Neural cell (in vitro differentiated cells): Measurements from ENCODE around the gene PLXNC1. TPM values are rescaled to one million over a fixed set of nuclear protein-coding genes. Genes with fewer than 3 reads are reported as not detected.

Source experiments
- H2AFZ ChIP-seq: fragments of 200-600, 300-800 bp; sonication (generic), shearing (Covaris generic); 2 replicates; pipeline ENCODE4 v1.6.0; 2014; ENCODE audit warnings: low read depth, mild to moderate bottlenecking, antibody characterized with exemption, low read length, moderate library complexity
- H3F3A ChIP-seq: fragments of 200-600 bp; shearing (Covaris generic); 2 replicates; pipeline ENCODE4 v1.6.1; 2016; ENCODE audit warnings: mild to moderate bottlenecking, moderate library complexity, mixed read lengths, antibody characterized with exemption, low read length; ENCODE audit not compliant: insufficient read depth, poor library complexity, severe bottlenecking
- H3K27ac ChIP-seq: fragments of 200-600, 300-800 bp; sonication (generic), shearing (Covaris generic); 2 replicates; pipeline ENCODE4 v1.5.1; 2014; ENCODE audit warnings: mild to moderate bottlenecking, low read length, moderate library complexity
- H3K27me3 ChIP-seq: fragments of 300-800, 200-600 bp; sonication (generic), shearing (Covaris generic); 2 replicates; pipeline ENCODE4 v1.6.0; 2014; ENCODE audit warnings: mild to moderate bottlenecking, low read depth, low read length, moderate library complexity; ENCODE audit not compliant: insufficient read depth
- H3K36me3 ChIP-seq: fragments of 300-800, 200-600 bp; sonication (generic), shearing (Covaris generic); 2 replicates; pipeline ENCODE4 v1.5.1; 2014; ENCODE audit warnings: mild to moderate bottlenecking, antibody characterized with exemption, low read length, moderate library complexity; ENCODE audit not compliant: insufficient read depth
- H3K4me2 ChIP-seq: fragments of 300-800, 200-600 bp; sonication (generic), shearing (Covaris generic); 2 replicates; pipeline ENCODE4 v1.6.0; 2014; ENCODE audit warnings: mild to moderate bottlenecking, low read length
- H3K4me3 ChIP-seq: fragments of 300-800, 200-600 bp; sonication (generic), shearing (Covaris generic); 2 replicates; pipeline ENCODE4 v1.5.1; 2014; ENCODE audit warnings: mild to moderate bottlenecking, low read length, moderate library complexity
- H3K79me2 ChIP-seq: fragments of 200-600 bp; shearing (Covaris generic); replicated peaks from 2 replicates; pipeline ENCODE4 v1.6.0; 2014; ENCODE audit warnings: mild to moderate bottlenecking, low read length, moderate library complexity; ENCODE audit not compliant: insufficient read depth
- H3K9ac ChIP-seq: fragments of 300-800, 200-600 bp; sonication (generic), shearing (Covaris generic); 2 replicates; pipeline ENCODE4 v1.6.1; 2016; ENCODE audit warnings: mild to moderate bottlenecking, low read length, mixed read lengths
- H3K9me2 ChIP-seq: fragments of 200-600 bp; shearing (Covaris generic); 2 replicates; pipeline ENCODE4 v1.6.1; 2016; ENCODE audit warnings: mild to moderate bottlenecking, low read length, mixed read lengths; ENCODE audit not compliant: insufficient read depth
- H3K9me3 ChIP-seq: fragments of 200-600, 300-800 bp; sonication (generic), shearing (Covaris generic); 2 replicates; pipeline ENCODE4 v1.6.1; 2016; ENCODE audit warnings: mild to moderate bottlenecking, mixed run types, low read length, moderate library complexity, mixed read lengths
- H4K20me1 ChIP-seq: fragments of 200-600 bp; shearing (Covaris generic); 2 replicates; pipeline ENCODE4 v1.6.1; 2016; ENCODE audit warnings: mild to moderate bottlenecking, mixed run types; ENCODE audit not compliant: insufficient read depth
- EP300 ChIP-seq: fragments of 450-650 bp; conservative IDR thresholded peaks from 2 replicates; pipeline ENCODE4 v1.6.1; 2014; ENCODE audit warnings: antibody characterized with exemption, mild to moderate bottlenecking, moderate library complexity; ENCODE audit not compliant: poor library complexity, severe bottlenecking
- EZH2 ChIP-seq: fragments of 200-600, 300-800 bp; shearing (Covaris generic), sonication (generic); IDR thresholded peaks from 2 replicates; pipeline ENCODE4 v1.6.1; 2014; ENCODE audit warnings: antibody characterized with exemption, low read length, borderline replicate concordance, mild to moderate bottlenecking; ENCODE audit not compliant: insufficient read depth, poor library complexity, severe bottlenecking
- MXI1 ChIP-seq: fragments of 450-650 bp; conservative IDR thresholded peaks from 2 replicates; pipeline ENCODE4 v1.6.1; 2014; ENCODE audit warnings: antibody characterized with exemption, mild to moderate bottlenecking; ENCODE audit not compliant: poor library complexity, severe bottlenecking
- POLR2AphosphoS5 ChIP-seq: IDR thresholded peaks from 2 replicates; pipeline ENCODE4 v1.6.1; 2012
- RAD21 ChIP-seq: fragments of 450-650 bp; conservative IDR thresholded peaks from 2 replicates; pipeline ENCODE4 v1.6.1; 2014; ENCODE audit warnings: antibody characterized with exemption, mild to moderate bottlenecking, moderate library complexity
- SMC3 ChIP-seq: fragments of 450-650 bp; conservative IDR thresholded peaks from 2 replicates; pipeline ENCODE4 v1.6.1; 2014; ENCODE audit warnings: antibody characterized with exemption, mild to moderate bottlenecking, moderate library complexity; ENCODE audit not compliant: poor library complexity
- TAF1 ChIP-seq: IDR thresholded peaks from 2 replicates; pipeline ENCODE4 v1.6.1; 2012; ENCODE audit warnings: low read depth
- polyA plus RNA-seq: library from polyadenylated mRNA; depleted of rRNA; stranded (reverse); fragments of >200 nt; gene quantifications from 2 replicates; pipeline ENCODE4 v1.2.3, GENCODE V29; 2014
- TF ChIP-seq, protein P1 (sequence below): IDR thresholded peaks from 2 replicates; pipeline ENCODE4 v1.6.1; 2012; ENCODE audit warnings: borderline replicate concordance
- TF ChIP-seq, protein P2 (sequence below): fragments of 450-650 bp; IDR thresholded peaks from 2 replicates; pipeline ENCODE4 v1.5.1; 2014; ENCODE audit warnings: antibody characterized with exemption, mild to moderate bottlenecking, moderate library complexity; ENCODE audit not compliant: poor library complexity, severe bottlenecking

Gene PLXNC1
- polyA plus RNA-seq, 1 donor from 2014 or later = 76.3 TPM

DNA sequence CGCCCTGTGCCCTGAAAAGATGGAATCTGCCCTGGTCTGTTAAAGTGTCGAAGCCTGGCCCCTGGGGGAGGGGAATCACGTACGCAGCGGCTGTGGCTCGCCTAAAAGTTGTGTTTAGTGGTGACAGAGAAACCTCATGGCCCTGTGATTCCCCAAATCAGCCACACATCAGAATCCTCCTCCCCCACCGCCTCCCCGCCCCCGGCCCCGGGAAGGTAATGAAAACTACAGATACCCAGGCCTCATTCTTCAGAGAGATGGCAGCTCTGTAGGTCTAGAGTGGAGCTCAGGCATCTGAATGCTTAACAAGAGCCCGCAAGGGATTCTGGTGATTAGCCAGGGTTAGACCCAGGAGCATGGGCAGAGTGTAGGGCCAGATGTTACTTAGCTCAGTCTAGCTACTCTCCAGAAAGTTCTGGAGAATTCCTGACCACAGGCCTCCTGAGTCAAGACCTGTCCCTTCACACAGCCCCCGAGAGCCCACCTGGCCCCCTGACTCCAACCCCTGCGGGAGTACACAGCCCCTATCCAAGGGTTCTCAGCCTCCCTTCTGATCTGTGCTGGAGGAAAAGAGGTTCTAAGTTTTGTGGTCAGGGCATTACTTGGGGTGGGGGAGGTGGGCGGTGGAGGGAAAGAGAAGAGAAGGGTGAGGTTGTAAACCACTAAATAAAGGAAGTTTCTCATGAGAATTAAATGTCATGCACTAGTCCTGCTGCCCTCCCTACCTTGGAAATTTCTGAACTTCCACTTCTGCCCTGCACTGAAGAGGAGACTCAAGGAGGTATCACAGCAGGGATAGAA lies 114.8 kb downstream of the PLXNC1 start:
- Histone ChIP-seq H3K9ac (no peak overlapping the region), H3F3A (no peaks in the 10 kb centered on the region), H3K4me2 (no peak overlapping the region)

DNA sequence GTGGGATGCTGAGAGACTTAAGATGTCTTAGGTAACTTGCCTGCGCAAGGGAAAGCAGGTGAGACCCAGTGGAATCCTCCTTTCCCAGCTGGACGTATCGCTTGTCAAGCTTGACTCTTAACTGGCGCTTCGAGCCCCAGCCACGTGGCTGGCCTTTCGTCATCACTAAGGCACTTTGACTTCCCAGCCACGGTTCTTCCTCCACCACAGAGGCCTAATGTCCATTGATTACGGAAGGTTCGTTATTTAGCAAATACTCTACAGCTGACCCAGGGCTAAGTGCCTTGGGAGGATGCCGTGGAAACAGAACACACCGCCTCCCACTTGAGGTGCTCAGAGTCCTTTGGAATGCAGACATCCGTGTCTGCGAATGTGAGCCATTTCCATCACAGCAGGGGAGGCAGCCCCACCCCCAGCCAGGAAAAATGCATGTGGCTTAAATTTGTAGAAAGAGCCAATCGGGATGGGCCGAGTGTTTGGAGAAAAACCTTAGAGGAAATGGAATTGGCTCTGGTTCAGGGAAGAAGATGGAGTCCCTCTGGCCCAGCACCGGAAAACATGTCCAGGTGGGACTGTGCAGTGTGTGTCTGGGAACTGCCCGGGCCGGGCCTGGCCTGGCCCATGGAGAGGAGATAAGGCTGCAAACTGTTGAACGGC lies 115.7 kb downstream of the PLXNC1 start:
- H3K9me2 ChIP-seq = no peaks in the 10 kb centered on the region
- H3K9ac ChIP-seq = no peak overlapping the region
- no peaks in the 10 kb centered on the region for H3F3A ChIP-seq
- no peak overlapping the region for H2AFZ ChIP-seq
- no peaks in the 10 kb centered on the region for H3K27me3 ChIP-seq
- H3K27ac ChIP-seq = no peak overlapping the region
- no peak overlapping the region for H3K4me2 ChIP-seq
- no peaks in the 10 kb centered on the region for H4K20me1 ChIP-seq
- H3K36me3 ChIP-seq = peaks cover 21% of the 10 kb centered on the region
- TF ChIP-seq, protein P1, sequence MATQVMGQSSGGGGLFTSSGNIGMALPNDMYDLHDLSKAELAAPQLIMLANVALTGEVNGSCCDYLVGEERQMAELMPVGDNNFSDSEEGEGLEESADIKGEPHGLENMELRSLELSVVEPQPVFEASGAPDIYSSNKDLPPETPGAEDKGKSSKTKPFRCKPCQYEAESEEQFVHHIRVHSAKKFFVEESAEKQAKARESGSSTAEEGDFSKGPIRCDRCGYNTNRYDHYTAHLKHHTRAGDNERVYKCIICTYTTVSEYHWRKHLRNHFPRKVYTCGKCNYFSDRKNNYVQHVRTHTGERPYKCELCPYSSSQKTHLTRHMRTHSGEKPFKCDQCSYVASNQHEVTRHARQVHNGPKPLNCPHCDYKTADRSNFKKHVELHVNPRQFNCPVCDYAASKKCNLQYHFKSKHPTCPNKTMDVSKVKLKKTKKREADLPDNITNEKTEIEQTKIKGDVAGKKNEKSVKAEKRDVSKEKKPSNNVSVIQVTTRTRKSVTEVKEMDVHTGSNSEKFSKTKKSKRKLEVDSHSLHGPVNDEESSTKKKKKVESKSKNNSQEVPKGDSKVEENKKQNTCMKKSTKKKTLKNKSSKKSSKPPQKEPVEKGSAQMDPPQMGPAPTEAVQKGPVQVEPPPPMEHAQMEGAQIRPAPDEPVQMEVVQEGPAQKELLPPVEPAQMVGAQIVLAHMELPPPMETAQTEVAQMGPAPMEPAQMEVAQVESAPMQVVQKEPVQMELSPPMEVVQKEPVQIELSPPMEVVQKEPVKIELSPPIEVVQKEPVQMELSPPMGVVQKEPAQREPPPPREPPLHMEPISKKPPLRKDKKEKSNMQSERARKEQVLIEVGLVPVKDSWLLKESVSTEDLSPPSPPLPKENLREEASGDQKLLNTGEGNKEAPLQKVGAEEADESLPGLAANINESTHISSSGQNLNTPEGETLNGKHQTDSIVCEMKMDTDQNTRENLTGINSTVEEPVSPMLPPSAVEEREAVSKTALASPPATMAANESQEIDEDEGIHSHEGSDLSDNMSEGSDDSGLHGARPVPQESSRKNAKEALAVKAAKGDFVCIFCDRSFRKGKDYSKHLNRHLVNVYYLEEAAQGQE = no peak
- no peak for TF ChIP-seq MXI1
- no peak for TF ChIP-seq SMC3
- TF ChIP-seq EP300 = no peak
- no peaks in the 10 kb centered on the region for H3K9me3 ChIP-seq
- H3K79me2 ChIP-seq = no peaks in the 10 kb centered on the region
- H3K4me3 ChIP-seq = no peak overlapping the region

More for the DNA sequence above, 114.8 kb downstream of the PLXNC1 start:
- Histone ChIP-seq H3K27ac (no peak overlapping the region), H3K36me3 (peaks cover 21% of the 10 kb centered on the region), H4K20me1 (no peaks in the 10 kb centered on the region), H3K9me2 (no peaks in the 10 kb centered on the region), H3K9me3 (no peaks in the 10 kb centered on the region), H2AFZ (no peak overlapping the region), H3K4me3 (no peak overlapping the region), H3K27me3 (no peaks in the 10 kb centered on the region), H3K79me2 (no peaks in the 10 kb centered on the region)
- TF ChIP-seq POLR2AphosphoS5 = no peak
- TF ChIP-seq EZH2 = no peak
- no peak for TF ChIP-seq MXI1
- TF ChIP-seq, protein P2, sequence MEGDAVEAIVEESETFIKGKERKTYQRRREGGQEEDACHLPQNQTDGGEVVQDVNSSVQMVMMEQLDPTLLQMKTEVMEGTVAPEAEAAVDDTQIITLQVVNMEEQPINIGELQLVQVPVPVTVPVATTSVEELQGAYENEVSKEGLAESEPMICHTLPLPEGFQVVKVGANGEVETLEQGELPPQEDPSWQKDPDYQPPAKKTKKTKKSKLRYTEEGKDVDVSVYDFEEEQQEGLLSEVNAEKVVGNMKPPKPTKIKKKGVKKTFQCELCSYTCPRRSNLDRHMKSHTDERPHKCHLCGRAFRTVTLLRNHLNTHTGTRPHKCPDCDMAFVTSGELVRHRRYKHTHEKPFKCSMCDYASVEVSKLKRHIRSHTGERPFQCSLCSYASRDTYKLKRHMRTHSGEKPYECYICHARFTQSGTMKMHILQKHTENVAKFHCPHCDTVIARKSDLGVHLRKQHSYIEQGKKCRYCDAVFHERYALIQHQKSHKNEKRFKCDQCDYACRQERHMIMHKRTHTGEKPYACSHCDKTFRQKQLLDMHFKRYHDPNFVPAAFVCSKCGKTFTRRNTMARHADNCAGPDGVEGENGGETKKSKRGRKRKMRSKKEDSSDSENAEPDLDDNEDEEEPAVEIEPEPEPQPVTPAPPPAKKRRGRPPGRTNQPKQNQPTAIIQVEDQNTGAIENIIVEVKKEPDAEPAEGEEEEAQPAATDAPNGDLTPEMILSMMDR = no peak
- no peak for TF ChIP-seq RAD21
- no peak for TF ChIP-seq TAF1
- no peak for TF ChIP-seq SMC3
- no peak for TF ChIP-seq EP300
- TF ChIP-seq, protein P1 = no peak
